HG03064 (cell line): ENCODE measurements around the gene UBE2L3.
"Not testable (repeated sequence)": the region's sequence is repeated elsewhere in the genome, so short reads cannot be mapped to it uniquely, and the experiment has no call there.

Experiments
- ATAC-seq: cut with Tn5 transposase; IDR thresholded peaks from one replicate; pipeline ENCODE4 v1.9.1; 2021; ENCODE audit warnings: low read depth; ENCODE audit not compliant: unreplicated experiment

The UBE2L3 gene

DNA sequence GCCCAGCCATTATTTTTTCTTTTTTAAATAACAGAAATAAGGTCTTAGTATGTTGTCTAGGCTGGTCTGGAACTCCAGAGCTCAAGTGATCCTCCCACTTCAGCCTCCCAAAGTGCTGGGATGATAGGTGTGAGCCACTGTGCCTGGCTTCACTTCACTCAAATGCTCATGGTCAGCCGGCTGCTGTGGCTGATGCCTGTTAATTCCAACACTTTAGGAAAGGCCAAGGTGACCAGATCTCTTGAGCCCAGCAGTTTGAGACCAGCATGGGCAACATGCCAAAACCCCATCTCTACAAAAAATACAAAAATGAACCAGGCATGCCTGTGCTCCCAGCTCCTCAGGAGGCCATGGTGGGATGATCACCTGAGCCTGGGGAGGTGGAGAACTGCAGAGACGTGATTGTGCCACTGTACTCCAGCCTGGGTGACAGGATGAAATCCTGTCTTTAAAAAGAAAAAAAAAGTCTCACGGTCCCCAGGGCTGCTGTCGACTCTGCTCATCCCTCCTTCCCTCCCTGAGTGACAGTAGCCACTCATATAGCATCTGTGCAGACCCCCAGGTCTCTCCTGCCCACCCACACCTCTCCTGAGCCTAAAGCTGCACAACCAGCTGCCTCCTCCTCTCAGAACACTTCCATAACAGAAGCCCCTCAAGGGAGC is 58.7 kb downstream of the UBE2L3 start:
- no peak for ATAC-seq

DNA sequence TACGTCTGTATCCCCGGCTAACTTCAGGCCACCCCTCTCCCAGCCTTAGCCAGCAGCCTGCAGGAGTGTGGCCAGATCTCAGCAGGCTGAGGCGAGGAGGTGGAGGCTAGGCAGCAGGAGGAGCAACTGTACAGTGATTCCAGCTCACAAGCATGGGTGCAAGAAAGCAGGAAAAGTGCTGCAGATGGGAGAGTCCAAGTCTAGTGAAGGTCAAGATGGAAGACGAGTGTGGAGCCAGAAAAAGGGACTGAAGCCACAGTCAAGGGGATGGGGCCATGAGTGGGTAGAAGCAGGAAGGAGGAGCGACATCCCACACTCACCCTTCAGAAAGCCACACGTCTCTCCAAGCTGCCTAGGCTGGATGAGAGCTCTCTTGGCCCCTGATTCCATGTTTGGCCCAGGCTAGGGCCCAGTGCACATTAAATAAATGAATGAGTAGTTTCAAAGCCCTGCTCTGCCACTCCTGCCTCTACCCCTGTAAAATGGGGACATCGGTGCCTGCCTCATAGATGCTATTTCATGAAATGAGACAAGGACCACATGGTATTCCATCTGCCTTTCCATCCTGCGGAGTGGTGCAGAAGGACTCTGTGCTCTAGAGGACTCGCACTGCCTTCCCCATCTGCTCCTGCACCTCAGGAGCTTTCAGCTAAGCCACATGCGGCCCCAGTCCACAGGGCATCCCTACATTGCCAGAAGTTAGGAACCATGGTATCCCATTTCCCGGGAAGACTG is 59.4 kb downstream of the UBE2L3 start:
- ATAC-seq: no peak

DNA sequence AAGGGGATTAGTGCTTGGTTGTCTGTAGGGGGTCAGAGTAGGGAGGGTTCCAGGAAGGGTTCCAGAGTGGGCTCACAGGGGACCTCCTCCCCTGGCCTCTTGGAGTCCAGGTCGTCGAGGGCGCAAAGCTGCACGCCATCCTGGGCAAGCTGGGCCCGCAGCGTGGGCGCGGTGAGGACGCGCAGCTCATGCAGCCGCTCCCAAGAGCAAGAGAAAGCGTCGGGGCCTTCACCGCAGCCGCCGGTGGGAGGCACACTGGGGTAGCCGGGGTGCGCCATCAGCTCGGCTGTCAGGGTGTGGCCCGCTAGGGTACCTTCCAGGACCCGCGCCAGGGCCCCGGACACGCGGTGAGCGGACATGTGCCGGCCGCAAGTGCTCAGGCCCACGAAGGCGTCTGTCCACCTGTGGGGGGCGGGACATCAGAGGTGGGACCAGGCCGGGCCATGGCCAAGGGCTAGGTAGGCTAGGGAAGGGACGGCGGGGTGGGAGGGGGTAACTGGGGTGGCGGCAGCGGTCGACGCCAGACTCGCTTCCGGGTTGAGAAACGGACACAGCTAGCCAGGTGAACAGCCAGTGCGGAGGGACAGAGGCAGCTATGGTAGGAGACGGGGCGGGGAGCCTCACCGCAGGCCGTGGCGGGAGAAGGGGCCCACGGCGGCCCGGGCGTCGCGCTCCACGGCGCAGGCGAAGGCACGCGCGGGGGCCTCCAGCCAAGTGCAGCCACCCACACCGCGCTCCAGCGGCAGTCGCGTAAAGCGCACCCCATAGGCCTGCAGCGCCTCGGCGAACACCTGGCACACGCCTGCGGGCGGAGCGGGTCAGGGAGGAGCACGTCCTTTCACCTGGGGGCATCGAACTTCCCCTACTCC is 61.1 kb downstream of the UBE2L3 start:
- ATAC-seq: no peak

DNA sequence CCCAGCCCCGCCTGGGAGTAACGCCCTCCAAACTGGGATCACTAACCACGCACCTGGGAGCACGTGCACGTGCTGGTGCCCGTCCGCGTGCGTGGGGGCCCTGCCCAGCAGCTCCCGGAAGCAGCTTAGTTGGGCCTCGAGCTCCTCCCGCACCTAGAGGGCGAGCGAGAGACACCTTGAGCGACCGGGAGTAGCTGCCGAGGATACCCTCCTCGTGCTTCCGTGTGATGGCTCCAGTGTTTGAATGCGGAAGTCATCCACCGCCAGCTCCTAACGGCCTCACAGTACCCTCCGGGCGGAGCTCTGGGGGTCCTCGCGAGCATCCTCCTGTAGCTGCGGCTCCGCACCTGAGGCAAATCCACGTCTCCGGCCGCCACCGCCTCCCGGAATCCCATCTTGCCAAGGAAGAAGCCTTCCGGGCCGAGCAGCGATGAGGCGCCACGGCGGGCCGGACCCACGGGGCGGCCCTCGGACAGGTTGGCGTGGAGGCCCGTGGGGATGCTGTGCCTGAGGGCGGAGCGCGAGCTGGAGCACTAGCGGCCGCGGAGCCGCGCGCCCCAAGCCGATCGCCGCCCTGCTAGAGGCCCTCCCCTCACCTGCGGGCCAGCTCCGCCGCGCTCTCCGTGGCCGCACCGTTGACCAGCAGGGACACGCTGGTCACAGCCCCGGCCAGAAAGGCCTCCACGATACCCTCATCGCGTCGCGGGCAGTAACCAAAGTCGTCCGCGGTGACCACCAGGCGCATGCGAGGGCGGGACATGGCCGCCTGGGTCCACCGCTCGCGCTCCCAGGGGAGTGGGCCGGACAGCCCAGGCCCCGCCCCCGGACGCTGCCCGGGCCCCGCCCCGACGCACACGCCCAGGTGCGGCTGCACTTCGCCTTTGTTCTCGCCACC is 62.0 kb downstream of the UBE2L3 start, which contains the start of gene YDJC:
TSS of gene YDJC (minus strand) at position 768 of the 895 bp plus-strand sequence. CDS start at position 760, 8 bp downstream.
- peak; percentile 60 for ATAC-seq

DNA sequence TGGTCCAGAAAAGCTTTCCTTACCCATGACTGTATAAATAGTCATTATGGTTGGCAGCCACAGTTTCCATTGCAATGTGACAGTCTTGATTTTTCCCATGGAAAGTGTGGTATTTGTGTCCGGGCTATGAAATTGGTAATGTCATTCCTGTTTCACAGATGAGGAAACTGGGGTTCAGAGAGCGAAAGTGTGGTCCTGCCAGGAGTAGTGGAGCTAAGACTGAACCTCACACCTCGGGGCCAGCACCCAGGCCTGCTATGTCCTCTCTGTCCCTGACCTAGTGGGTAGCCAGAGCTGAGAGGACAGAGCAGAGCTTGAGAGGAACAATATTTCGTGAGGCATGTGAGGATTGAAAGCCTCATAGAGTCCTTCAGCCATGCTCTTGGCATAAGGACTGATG is 63.5 kb downstream of the UBE2L3 start:
- no peak for ATAC-seq

DNA sequence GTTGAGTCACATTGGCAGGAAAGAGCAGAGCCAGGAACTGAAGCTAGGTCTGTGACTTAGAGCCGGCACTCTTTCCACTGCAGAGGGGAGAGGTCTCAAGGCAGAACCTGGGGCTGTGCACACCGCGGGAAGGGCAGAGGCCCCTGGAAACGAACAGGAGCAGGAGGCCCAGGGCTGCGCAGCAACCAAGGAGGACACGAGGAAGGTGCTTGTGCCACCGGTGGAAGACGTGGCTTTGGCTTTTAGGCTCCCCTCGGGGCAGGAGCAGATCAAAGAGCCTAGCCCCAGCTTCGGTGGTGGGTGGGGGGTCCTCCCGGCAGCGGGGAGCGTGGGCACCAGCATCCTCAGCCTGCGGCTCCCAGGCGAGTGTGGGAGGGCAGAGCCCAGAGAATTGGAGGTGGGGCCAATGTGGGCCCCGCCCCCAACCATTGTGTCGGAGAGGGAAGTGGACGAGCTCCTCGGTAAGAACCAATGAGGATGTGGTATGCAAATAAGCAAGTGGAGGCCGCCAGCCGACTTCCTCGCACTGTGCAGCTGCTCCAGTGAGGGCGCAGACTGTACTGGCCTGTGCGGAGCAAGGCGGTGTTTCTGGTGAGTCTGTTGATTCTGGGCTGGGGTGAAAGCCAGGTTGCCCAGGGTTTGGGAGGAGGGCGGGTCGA is 64.9 kb downstream of the UBE2L3 start, which contains the start of gene CCDC116:
TSS of gene CCDC116 (plus strand) at position 524 of the 659 bp plus-strand sequence. CDS start 422 bp downstream, outside the sequence.
- ATAC-seq: no peak

DNA sequence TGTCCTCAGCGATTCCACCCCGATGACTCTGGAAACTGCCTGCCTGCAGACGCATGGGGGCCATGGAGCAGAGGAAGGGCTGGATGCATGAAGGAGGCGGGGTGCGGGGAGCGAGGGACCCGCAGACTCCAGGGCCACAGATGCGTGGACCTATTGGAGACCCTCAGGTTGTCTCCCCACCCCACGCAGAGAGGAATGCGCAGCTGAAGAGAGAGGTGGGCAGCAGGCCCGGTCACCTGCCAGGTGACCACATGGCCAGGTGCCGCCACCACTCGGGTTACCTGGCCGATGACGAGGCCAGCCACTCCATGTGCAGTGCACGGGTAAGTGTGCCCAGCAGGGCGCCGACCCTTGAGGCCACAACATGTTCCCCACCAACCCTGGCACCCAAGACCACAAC is 65.4 kb downstream of the UBE2L3 start:
- ATAC-seq: no peak

DNA sequence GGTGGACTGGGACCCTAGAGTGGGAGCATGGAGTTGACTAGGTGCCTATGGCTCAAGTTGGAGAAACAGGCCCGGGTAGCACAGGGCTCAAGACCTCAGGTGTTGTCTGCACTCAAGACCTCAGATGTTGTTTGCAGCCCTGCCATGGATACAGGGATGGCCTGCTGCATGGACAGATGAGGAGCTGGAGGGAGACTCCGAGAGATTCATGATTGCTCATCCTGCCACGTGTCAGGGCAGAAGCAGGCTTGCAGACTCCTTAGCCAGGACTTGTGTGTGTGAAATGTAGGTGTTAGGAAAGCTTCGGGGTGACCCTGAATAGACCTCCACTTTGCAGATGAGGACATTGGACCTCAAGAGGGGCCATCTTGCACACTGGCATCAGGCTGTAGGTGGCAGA is 66.0 kb downstream of the UBE2L3 start:
- no peak for ATAC-seq

DNA sequence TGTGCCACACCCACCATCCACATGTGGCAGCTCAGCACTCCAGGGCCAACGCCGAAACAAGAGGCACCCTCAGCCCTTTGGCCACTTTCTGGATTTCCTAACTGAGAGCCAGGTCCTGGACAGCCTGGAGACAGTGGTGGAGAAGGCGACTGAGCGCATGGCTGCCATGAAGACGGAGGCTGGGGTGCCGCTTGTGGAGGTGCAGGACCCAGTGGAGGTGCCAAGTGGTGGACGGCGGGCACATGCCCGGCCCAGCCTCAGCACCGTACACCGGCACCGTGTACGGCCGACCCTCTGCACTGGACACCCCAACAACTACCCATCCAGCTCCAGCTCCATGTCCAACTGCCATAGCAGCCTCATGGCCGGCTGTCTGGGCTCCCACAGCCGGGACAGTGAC is 66.6 kb downstream of the UBE2L3 start:
- ATAC-seq: no peak

DNA sequence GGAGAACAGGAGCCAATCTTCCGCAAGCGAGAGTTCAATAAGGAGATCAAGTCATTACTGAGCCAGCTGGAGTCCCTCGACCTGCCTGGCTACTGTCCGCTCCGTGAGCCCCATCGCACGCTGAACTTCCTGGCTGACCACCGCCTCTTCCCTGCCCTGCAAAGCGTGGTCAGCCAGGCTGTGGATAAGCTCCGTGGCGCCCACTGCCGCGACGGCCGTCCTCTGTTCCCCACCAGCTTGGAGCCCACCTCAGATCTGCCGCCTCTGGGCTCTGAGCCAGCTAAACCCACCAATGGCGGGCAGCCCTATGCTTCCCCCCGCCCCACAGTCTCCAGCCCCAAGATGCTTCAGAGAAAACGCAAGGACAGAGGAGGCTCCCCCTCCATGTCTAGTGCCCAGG is 67.3 kb downstream of the UBE2L3 start:
- ATAC-seq: no peak

DNA sequence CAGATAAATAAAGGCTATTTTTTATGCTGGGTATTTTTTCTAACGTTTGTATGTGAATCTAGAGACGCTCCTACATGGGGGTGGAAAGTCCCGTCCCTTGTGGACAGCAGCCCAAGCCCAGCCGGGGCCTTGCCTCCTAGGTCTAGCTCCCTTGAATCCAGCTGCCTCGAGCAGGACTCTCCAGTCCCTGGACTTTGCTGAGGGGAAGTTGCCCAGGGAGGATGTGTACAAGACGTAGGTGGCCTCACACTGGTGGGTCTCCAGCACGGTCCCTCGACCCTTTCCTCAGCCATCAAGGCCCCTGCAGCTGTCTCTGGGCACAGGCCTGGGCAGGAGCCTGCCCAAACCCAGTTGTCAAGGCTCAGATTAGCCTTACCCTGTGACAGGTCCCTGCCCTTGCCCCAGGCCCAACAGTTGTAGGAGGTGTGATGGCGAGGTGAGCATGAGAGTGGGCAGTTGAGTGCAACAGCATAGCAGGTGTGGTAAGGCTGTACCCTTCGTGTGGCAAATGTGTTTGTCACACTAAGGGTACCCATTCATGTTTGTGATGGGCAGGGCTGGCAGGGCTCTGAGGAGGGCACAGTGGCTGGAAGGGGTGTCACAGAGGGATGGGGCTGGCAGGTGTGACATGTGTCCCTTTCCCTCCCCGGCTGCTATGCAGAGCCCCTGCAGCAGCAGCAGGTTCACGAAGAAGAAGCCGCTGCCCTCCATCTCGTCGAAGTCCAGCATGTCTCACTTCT is 68.4 kb downstream of the UBE2L3 start:
- ATAC-seq: no peak

DNA sequence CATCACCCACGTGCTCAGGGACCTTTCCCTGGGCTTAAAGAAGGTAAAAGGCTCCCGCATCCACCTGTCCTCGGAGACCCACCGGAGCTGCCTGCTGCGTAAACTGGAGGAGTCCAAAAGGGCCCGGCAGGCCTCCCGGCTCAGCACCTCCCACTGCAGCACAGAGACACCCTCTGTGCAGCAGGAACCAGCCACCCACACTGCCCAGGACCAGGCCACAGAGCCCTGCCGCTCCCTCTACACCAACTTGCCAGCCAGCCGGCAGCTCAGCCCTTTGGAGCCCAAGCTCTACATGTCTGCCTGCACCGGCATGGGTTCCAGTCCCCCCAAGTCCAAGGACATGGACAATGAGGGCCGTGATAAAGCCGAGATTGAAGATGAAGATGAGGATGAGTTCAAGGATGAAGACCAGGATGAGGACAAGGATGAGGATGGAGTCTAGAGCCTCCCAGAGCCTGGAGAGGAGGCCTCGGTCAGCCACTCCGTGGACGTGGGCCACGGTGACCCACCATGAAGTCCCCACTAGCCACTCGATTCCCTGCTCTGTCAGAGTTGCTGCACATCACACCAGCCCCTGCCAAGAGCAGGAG is 69.2 kb downstream of the UBE2L3 start:
- no peak for ATAC-seq

DNA sequence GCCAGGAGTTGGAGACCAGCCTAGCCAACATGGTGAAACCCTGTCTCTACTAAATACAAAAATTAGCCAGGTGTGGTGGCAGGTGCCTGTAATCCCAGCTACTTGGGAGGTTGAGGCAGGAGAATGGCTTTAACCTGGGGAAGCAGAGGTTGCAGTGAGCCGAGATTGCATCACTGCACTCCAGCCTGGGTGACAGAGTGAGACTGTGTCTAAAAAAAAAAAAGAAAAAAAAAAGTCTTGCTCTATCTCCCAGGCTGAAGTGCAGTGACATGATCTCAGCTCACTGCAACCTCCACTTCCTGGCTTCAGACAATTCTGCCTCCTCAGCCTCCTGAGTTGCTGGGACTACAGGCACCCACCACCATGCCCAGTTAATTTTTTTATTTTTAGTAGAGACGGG is 69.9 kb downstream of the UBE2L3 start:
- not testable (repeated sequence) for ATAC-seq

DNA sequence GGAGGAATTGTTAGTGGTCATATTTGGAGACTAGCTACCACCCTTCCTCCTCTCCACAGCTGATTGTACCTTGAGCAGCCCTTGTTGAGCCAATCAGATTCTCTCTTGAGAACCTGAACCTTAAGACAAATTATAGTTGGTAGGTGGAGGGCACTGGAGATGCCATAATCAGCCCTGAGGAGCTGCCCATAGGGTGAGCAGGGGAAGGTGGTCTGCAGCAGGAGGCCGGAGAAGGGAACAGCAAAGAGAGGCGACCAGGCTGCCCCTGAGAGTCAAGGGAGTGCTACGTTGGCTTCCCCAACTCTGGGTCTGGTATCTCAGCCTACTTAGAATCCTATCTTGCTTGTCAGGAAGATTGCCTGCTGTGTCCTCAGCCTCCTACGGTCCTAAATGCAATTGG is 71.8 kb downstream of the UBE2L3 start:
- no peak for ATAC-seq

DNA sequence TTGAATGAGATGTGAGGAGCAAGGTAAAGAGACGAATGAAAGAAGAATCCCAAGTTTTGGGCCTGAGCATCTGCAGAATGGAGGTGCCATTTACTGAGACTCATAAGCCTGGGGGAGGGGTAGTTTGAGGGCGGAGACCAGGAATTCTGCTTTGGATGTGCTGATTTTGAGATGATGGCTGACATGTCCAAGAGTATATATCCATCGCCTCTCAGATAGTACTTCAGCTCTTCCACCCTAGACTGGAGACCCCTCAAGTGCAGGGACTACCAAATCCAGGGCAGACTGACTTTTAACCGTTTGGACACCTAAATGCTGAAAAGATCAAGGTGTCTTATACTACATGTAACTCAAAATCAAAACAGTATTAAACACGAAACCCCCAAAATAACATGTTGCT is 73.3 kb downstream of the UBE2L3 start:
- no peak for ATAC-seq

DNA sequence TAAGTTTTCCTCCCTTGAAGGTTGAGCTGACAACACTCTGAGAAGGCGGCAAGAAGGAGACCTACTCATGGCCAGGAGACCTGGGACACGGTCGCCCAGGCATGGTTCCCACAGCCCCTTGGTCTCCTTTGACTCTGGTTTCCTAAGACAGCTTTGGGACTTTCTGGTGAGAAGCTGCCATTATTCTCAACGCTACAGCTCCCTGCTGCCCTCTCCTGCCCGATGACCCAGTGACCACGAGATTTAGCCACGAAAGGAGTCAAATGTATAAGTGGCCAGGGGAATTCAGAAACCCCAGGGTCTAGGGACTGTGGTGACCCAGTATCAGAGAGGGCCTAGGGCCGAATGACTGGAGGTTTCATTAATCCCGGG is 73.9 kb downstream of the UBE2L3 start:
- no peak for ATAC-seq

DNA sequence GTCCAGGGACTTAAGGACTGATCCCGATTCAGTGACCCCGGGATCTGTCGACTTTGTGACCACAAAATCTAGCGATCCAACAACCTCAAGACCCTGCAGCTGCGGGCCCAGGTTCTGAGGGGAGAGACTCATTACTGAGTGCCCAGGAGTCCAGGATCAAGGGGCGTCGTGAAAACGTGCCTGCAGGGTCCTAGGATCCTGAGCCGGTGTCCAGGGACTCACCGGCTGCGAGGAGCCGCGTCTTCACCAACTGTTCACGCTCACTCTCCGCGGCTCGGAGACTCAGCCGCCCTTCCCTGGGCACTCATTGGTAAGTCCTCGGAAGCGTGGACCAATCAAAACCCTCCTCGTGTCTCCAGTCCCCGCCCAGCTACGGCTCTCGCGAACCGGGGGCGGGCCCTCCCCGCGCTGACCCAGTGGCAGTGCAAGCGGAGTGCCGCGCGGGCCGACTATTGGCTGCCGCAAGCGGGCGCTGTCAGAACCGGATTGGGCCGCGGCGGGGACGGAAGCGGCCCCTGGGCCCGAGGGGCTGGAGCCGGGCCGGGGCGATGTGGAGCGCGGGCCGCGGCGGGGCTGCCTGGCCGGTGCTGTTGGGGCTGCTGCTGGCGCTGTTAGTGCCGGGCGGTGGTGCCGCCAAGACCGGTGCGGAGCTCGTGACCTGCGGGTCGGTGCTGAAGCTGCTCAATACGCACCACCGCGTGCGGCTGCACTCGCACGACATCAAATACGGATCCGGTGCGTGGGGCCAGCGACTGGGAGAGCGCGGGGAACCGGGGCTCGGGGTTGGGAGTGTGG is 74.5 kb downstream of the UBE2L3 start, which contains the start of gene SDF2L1:
TSS of gene SDF2L1 (plus strand) at position 514 of the 795 bp plus-strand sequence. CDS start at position 549, 35 bp downstream.
- peak; percentile 86 for ATAC-seq
